ENCODE measurements around the gene JAKMIP1.

- TF ChIP-seq, protein P1, sequence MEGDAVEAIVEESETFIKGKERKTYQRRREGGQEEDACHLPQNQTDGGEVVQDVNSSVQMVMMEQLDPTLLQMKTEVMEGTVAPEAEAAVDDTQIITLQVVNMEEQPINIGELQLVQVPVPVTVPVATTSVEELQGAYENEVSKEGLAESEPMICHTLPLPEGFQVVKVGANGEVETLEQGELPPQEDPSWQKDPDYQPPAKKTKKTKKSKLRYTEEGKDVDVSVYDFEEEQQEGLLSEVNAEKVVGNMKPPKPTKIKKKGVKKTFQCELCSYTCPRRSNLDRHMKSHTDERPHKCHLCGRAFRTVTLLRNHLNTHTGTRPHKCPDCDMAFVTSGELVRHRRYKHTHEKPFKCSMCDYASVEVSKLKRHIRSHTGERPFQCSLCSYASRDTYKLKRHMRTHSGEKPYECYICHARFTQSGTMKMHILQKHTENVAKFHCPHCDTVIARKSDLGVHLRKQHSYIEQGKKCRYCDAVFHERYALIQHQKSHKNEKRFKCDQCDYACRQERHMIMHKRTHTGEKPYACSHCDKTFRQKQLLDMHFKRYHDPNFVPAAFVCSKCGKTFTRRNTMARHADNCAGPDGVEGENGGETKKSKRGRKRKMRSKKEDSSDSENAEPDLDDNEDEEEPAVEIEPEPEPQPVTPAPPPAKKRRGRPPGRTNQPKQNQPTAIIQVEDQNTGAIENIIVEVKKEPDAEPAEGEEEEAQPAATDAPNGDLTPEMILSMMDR (IDR thresholded peaks at IDR 0.05; ENCODE audit: low read length), result no peak
- TF ChIP-seq EZH2 (optimal IDR thresholded peaks at IDR 0.05; ENCODE audit: low read depth, low read length), result no peak
- no peak for TF ChIP-seq EZH2phosphoT487 (IDR thresholded peaks at IDR 0.05; ENCODE audit: low read length)
Observed at GRCh38 chr4:6229671-6230501, 29.5 kb upstream of the JAKMIP1 start.

All from MM.1S (cell line).